DOHH2 (cell line): ENCODE measurements around the gene MTLN.

Experiments
- H3F3A ChIP-seq: fragments of 200-600 bp; sonication (generic), shearing (Covaris generic); 2 replicates; pipeline ENCODE4 v1.6.0; 2016; ENCODE audit warnings: antibody characterized with exemption, mild to moderate bottlenecking; ENCODE audit not compliant: control insufficient read depth, insufficient read depth
- H3K27ac ChIP-seq: fragments of 200-600 bp; sonication (generic); 2 replicates; pipeline ENCODE4 v1.5.1; 2014; ENCODE audit warnings: low read depth, mild to moderate bottlenecking, low read length, moderate library complexity
- H3K27me3 ChIP-seq: fragments of 200-600 bp; sonication (generic); 2 replicates; pipeline ENCODE4 v1.6.1; 2014; ENCODE audit warnings: mild to moderate bottlenecking, low read length, mixed read lengths; ENCODE audit not compliant: control insufficient read depth
- H3K36me3 ChIP-seq: fragments of 200-600 bp; sonication (generic); 2 replicates; pipeline ENCODE4 v1.6.1; 2014; ENCODE audit warnings: mild to moderate bottlenecking, low read length, moderate library complexity, mixed read lengths; ENCODE audit not compliant: control insufficient read depth
- H3K4me1 ChIP-seq: fragments of 200-600 bp; sonication (generic); 2 replicates; pipeline ENCODE4 v1.6.1; 2014; ENCODE audit warnings: mild to moderate bottlenecking, low read length, mixed read lengths; ENCODE audit not compliant: control insufficient read depth
- H3K4me2 ChIP-seq: fragments of 200-600 bp; sonication (generic); 2 replicates; pipeline ENCODE4 v1.6.0; 2014; ENCODE audit warnings: mild to moderate bottlenecking, low read length, moderate library complexity
- H3K4me3 ChIP-seq: fragments of 200-600 bp; sonication (generic); 2 replicates; pipeline ENCODE4 v1.5.1; 2014; ENCODE audit warnings: mild to moderate bottlenecking, low read length, mixed read lengths
- H3K79me2 ChIP-seq: fragments of 200-600 bp; sonication (generic); 2 replicates; pipeline ENCODE4 v1.6.1; 2014; ENCODE audit warnings: mild to moderate bottlenecking, low read length, mixed read lengths; ENCODE audit not compliant: control insufficient read depth
- H3K9me2 ChIP-seq: fragments of 200-600 bp; sonication (generic); replicated peaks from 2 replicates; pipeline ENCODE4 v1.6.1; 2014; ENCODE audit warnings: mild to moderate bottlenecking, low read length, mixed read lengths; ENCODE audit not compliant: control insufficient read depth
- H3K9me3 ChIP-seq: fragments of 200-600 bp; sonication (generic); 2 replicates; pipeline ENCODE4 v1.6.1; 2014; ENCODE audit warnings: antibody characterized with exemption, low read length, mixed read lengths; ENCODE audit not compliant: control insufficient read depth, insufficient read depth
- H4K20me1 ChIP-seq: fragments of 200-600 bp; sonication (generic); 2 replicates; pipeline ENCODE4 v1.6.0; 2014; ENCODE audit warnings: low read depth, mild to moderate bottlenecking, antibody characterized with exemption, low read length, moderate library complexity; ENCODE audit not compliant: control insufficient read depth, insufficient read depth
- CTCF ChIP-seq: fragments of 200-600 bp; sonication (generic); IDR thresholded peaks from one replicate; pipeline ENCODE4 v1.5.1; 2014; ENCODE audit warnings: antibody characterized with exemption, mild to moderate bottlenecking, low read depth, low read length; ENCODE audit not compliant: poor library complexity, severe bottlenecking
- EZH2phosphoT487 ChIP-seq: fragments of 200-600 bp; sonication (generic); IDR thresholded peaks from 2 replicates; pipeline ENCODE4 v1.6.1; 2017; ENCODE audit warnings: borderline replicate concordance, mild to moderate bottlenecking, antibody characterized with exemption, low read length, moderate library complexity, mixed read lengths

MTLN gene

GRCh38 chr2:110182449-110182848 lies 29.9 kb downstream of the MTLN start:
- Histone ChIP-seq H3K9me3 (no peaks in the 10 kb centered on the region; the same call in 1 of the 2 replicates), H3F3A (no peaks in the 10 kb centered on the region), H4K20me1 (no peaks in the 10 kb centered on the region), H3K4me2 (no peak overlapping the region), H3K4me3 (no peak overlapping the region), H3K36me3 (no peaks in the 10 kb centered on the region), H3K4me1 (no peaks in the 10 kb centered on the region), H3K79me2 (no peaks in the 10 kb centered on the region), H3K27me3 (no peaks in the 10 kb centered on the region), H3K27ac (no peak overlapping the region), H3K9me2 (no peaks in the 10 kb centered on the region)
- TF ChIP-seq CTCF (no peak), EZH2phosphoT487 (no peak)

- TF ChIP-seq EZH2phosphoT487 (no peak), CTCF (no peak)
- Histone ChIP-seq H3K27me3 (no peaks in the 10 kb centered on the region), H3F3A (no peaks in the 10 kb centered on the region), H3K4me3 (no peak overlapping the region), H3K9me2 (no peaks in the 10 kb centered on the region), H3K36me3 (no peaks in the 10 kb centered on the region), H3K4me1 (no peaks in the 10 kb centered on the region), H4K20me1 (no peaks in the 10 kb centered on the region), H3K79me2 (no peaks in the 10 kb centered on the region), H3K27ac (no peak overlapping the region), H3K4me2 (no peak overlapping the region), H3K9me3 (no peaks in the 10 kb centered on the region; the same call in 1 of the 2 replicates)
These were observed 32.3 kb downstream of the MTLN start for GRCh38 chr2:110180036-110180435.

GRCh38 chr2:110173523-110173922 lies 38.8 kb downstream of the MTLN start:
- Histone ChIP-seq H3K79me2 (no peaks in the 10 kb centered on the region), H3K27me3 (no peaks in the 10 kb centered on the region), H3K9me3 (no peaks in the 10 kb centered on the region), H3K4me1 (no peaks in the 10 kb centered on the region), H3K27ac (no peak overlapping the region), H4K20me1 (no peaks in the 10 kb centered on the region), H3F3A (no peaks in the 10 kb centered on the region), H3K4me3 (no peak overlapping the region), H3K36me3 (no peaks in the 10 kb centered on the region), H3K4me2 (no peak overlapping the region), H3K9me2 (no peaks in the 10 kb centered on the region)
- no peak for TF ChIP-seq EZH2phosphoT487

- Histone ChIP-seq H3K4me3 (no peak overlapping the region), H3K9me2 (no peaks in the 10 kb centered on the region), H3F3A (no peaks in the 10 kb centered on the region), H3K79me2 (no peaks in the 10 kb centered on the region), H3K27me3 (no peaks in the 10 kb centered on the region), H3K9me3 (no peaks in the 10 kb centered on the region), H3K36me3 (no peaks in the 10 kb centered on the region), H3K27ac (no peak overlapping the region), H3K4me2 (no peak overlapping the region), H3K4me1 (no peaks in the 10 kb centered on the region), H4K20me1 (no peaks in the 10 kb centered on the region)
- TF ChIP-seq CTCF (no peak), EZH2phosphoT487 (no peak)
These were observed 39.8 kb downstream of the MTLN start for GRCh38 chr2:110172506-110172905.
